ENCODE results near the gene PIK3C2G. TPM values are rescaled to one million over a fixed set of nuclear protein-coding genes. Genes with fewer than 3 reads are reported as not detected.

PIK3C2G gene
- total RNA-seq, 1 experiment from 2014 or later: not detected

GRCh38 chr12:18358077-18358476, 96.8 kb downstream of the PIK3C2G start:
- Histone ChIP-seq H2AFZ (ENCODE audit: low read depth, low read length, poor library complexity, severe bottlenecking) (no peak overlapping the region), H3K27ac (ENCODE audit: low read depth, low read length) (no peak overlapping the region), H3K9me2 (ENCODE audit: insufficient read depth) (no peaks in the 10 kb centered on the region), H3K79me2 (ENCODE audit: insufficient read depth, low read length) (no peaks in the 10 kb centered on the region), H3K4me1 (ENCODE audit: control insufficient read depth in 1 of 2, insufficient read depth in 2 of 2, low read length in 2 of 2) (no peaks in the 10 kb centered on the region), H3K27me3 (ENCODE audit: insufficient read depth, low read length) (no peaks in the 10 kb centered on the region), H3K9ac (ENCODE audit: low read length) (no peak overlapping the region), H4K20me1 (ENCODE audit: insufficient read depth) (no peaks in the 10 kb centered on the region), H3K36me3 (ENCODE audit: control insufficient read depth in 1 of 2, insufficient read depth in 2 of 2, low read length in 2 of 2) (no peaks in the 10 kb centered on the region), H3K9me3 (ENCODE audit: control insufficient read depth in 1 of 2, insufficient read depth in 1 of 2, low read depth in 1 of 2, low read length in 2 of 2) (no peaks in the 10 kb centered on the region), H3K4me3 (replicated peaks in 1 of 2; ENCODE audit: low read depth in 1 of 2, low read length in 2 of 2) (no peak overlapping the region), H3K4me2 (ENCODE audit: low read length) (no peak overlapping the region)
- BruUV-seq (replicated peaks): no TSS peak
- TF ChIP-seq ATF3 (IDR thresholded peaks at IDR 0.05): no peak
- no peak for TF ChIP-seq REST (IDR thresholded peaks at IDR 0.05; ENCODE audit: low read depth)
- no peak for TF ChIP-seq EGR1 (IDR thresholded peaks at IDR 0.05; ENCODE audit: low read depth)
- TF ChIP-seq JUND (IDR thresholded peaks at IDR 0.05): no peak
- no peak for TF ChIP-seq ELF1 (IDR thresholded peaks at IDR 0.05; ENCODE audit: borderline replicate concordance, low read depth)
- no peak for TF ChIP-seq TCF7L2 (IDR thresholded peaks at IDR 0.05; ENCODE audit: borderline replicate concordance, extremely low read depth, insufficient read depth, insufficient read length)
- ATAC-seq (no peak), DNase-seq (ENCODE audit: low read depth, low spot score) (no peak)
- ChIA-PET RAD21 (ENCODE audit: low non-redundant PET in 1 of 2, low total read pairs in 2 of 2, uncharacterized antibody in 2 of 2, unreplicated experiment in 2 of 2) (no interaction called here), CTCF (no interaction called here), POLR2A (no interaction called here)
- intact Hi-C loops (cut with micrococcal nuclease): no loop called here

GRCh38 chr12:18358930-18359329, 97.6 kb downstream of the PIK3C2G start:
- POLR2A ChIA-PET: no interaction called here
- no TSS peak for BruUV-seq (replicated peaks)
- intact Hi-C loops (cut with micrococcal nuclease): no loop called here
- H3K4me3 ChIP-seq (replicated peaks in 1 of 2; ENCODE audit: low read depth in 1 of 2, low read length in 2 of 2): no peak overlapping the region
- RAD21 ChIA-PET (ENCODE audit: low non-redundant PET in 1 of 2, low total read pairs in 2 of 2, uncharacterized antibody in 2 of 2, unreplicated experiment in 2 of 2): no interaction called here
- no peaks in the 10 kb centered on the region for H3K36me3 ChIP-seq (ENCODE audit: control insufficient read depth in 1 of 2, insufficient read depth in 2 of 2, low read length in 2 of 2)
- H3K27ac ChIP-seq (ENCODE audit: low read depth, low read length): no peak overlapping the region
- H3K9me2 ChIP-seq (ENCODE audit: insufficient read depth): no peaks in the 10 kb centered on the region
- no peaks in the 10 kb centered on the region for H3K27me3 ChIP-seq (ENCODE audit: insufficient read depth, low read length)
- H3K4me1 ChIP-seq (ENCODE audit: control insufficient read depth in 1 of 2, insufficient read depth in 2 of 2, low read length in 2 of 2): no peaks in the 10 kb centered on the region
- no peak for ATAC-seq
- no peaks in the 10 kb centered on the region for H4K20me1 ChIP-seq (ENCODE audit: insufficient read depth)
- CTCF ChIA-PET: no interaction called here
- no peaks in the 10 kb centered on the region for H3K9me3 ChIP-seq (ENCODE audit: control insufficient read depth in 1 of 2, insufficient read depth in 1 of 2, low read depth in 1 of 2, low read length in 2 of 2)
- H2AFZ ChIP-seq (ENCODE audit: low read depth, low read length, poor library complexity, severe bottlenecking): no peak overlapping the region
- H3K79me2 ChIP-seq (ENCODE audit: insufficient read depth, low read length): no peaks in the 10 kb centered on the region
- DNase-seq (ENCODE audit: low read depth, low spot score): no peak
- no peak for TF ChIP-seq SP1 (IDR thresholded peaks at IDR 0.05; ENCODE audit: low read depth)
- no peak for TF ChIP-seq SRF (IDR thresholded peaks at IDR 0.05; ENCODE audit: low read depth)
- no peak for TF ChIP-seq REST (IDR thresholded peaks at IDR 0.05; ENCODE audit: low read depth)
- no peak for TF ChIP-seq ZNF274 (IDR thresholded peaks at IDR 0.05; ENCODE audit: low read depth, low read length)
- no peak for TF ChIP-seq EZH2phosphoT487 (IDR thresholded peaks at IDR 0.05; ENCODE audit: borderline replicate concordance)
- no peak for TF ChIP-seq CBX3 (IDR thresholded peaks at IDR 0.05; ENCODE audit: low read depth)
- TF ChIP-seq JUND (IDR thresholded peaks at IDR 0.05): no peak
- no peak for TF ChIP-seq EZH2 (IDR thresholded peaks at IDR 0.05)
- no peak for TF ChIP-seq POLR2AphosphoS5 (IDR thresholded peaks at IDR 0.05; ENCODE audit: low read depth, low read length)
- no peak for TF ChIP-seq ATF3 (IDR thresholded peaks at IDR 0.05)
- no peak overlapping the region for H3K9ac ChIP-seq (ENCODE audit: low read length)
- H3K4me2 ChIP-seq (ENCODE audit: low read length): no peak overlapping the region

All from HCT116 (cell line).